ENCODE measurements around the gene STK32C.

DNA sequence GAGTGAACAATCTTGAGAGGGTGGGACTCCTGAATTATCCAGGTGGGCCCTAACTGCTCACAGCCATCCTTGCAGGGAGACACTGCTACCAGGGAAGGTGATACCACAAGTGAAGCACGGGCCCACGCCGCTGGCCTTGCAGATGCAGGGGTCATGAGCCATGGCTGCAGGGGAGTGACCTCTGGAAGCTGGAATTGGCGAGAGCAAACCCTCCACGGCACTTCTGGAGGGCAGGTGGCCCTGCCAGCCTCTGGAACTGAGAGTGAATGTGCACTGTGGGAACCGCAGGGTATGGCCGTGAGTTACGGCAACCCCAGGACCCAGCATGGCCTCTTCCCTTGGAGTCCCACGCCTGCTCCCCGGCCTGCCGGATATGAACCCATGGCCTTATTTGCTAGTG, 37.5 kb downstream of the STK32C start:
- no peak for TF ChIP-seq POLR2A (IDR thresholded peaks at IDR 0.05)
- TF ChIP-seq, protein P1, sequence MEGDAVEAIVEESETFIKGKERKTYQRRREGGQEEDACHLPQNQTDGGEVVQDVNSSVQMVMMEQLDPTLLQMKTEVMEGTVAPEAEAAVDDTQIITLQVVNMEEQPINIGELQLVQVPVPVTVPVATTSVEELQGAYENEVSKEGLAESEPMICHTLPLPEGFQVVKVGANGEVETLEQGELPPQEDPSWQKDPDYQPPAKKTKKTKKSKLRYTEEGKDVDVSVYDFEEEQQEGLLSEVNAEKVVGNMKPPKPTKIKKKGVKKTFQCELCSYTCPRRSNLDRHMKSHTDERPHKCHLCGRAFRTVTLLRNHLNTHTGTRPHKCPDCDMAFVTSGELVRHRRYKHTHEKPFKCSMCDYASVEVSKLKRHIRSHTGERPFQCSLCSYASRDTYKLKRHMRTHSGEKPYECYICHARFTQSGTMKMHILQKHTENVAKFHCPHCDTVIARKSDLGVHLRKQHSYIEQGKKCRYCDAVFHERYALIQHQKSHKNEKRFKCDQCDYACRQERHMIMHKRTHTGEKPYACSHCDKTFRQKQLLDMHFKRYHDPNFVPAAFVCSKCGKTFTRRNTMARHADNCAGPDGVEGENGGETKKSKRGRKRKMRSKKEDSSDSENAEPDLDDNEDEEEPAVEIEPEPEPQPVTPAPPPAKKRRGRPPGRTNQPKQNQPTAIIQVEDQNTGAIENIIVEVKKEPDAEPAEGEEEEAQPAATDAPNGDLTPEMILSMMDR (IDR thresholded peaks at IDR 0.05) = no peak
